Measurements from ENCODE around the gene FN3KRP.

The FN3KRP gene

DNA sequence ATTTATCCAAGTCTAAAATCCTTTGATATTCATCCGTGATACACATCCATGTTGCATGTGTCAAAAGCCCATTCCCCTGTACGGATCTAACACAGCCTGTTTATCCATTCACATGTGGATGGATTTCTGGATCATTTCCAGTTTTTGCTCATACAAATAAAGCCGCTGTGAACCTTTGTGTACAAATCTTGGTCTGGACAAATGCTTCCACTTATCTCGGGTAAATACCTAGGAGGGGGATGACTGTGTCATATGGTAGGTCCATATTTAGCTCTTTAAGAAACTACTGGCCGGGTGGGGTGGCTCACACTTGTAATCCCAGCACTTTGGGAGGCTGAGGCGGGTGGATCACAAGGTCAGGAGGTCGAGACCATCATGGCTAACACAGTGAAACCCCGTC, 29.0 kb downstream of the FN3KRP start:
- no peak overlapping the region for H3K9ac ChIP-seq (ENCODE audit: low read length)
- H3K27ac ChIP-seq (ENCODE audit: low read depth, low read length): no peak overlapping the region
- peaks cover 14% of the 10 kb centered on the region for H3K36me3 ChIP-seq (ENCODE audit: control insufficient read depth, insufficient read depth, low read length)
- no peak overlapping the region for H3K4me3 ChIP-seq (ENCODE audit: low read length)
- H3K27me3 ChIP-seq (ENCODE audit: control insufficient read depth, insufficient read depth, low read length): no peaks in the 10 kb centered on the region
- H3K4me1 ChIP-seq (ENCODE audit: control insufficient read depth, insufficient read depth, low read length): no peaks in the 10 kb centered on the region

DNA sequence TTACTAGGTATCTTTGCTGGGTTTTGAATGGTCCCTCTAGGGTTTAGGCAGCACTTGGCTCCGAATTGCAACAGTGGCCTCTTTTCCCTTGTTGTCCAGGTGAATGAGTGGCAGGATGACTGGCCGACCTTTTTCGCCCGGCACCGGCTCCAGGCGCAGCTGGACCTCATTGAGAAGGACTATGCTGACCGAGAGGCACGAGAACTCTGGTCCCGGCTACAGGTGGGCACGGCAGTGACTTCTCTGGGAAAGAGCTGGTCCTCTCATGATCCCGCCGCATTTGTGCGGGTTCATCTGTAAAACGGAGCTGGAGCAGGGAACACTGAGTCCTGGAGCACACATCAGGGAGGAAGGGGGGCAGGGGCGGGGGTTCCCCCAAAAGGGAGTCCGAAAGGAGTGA, 32.2 kb downstream of the FN3KRP start:
- H3K4me1 ChIP-seq (ENCODE audit: control insufficient read depth, insufficient read depth, low read length): peaks cover 7% of the 10 kb centered on the region
- peaks cover under 1% of the 10 kb centered on the region for H3K36me3 ChIP-seq (ENCODE audit: control insufficient read depth, insufficient read depth, low read length)
- H3K9ac ChIP-seq (ENCODE audit: low read length): no peak overlapping the region
- no peak overlapping the region for H3K27ac ChIP-seq (ENCODE audit: low read depth, low read length)
- H3K27me3 ChIP-seq (ENCODE audit: control insufficient read depth, insufficient read depth, low read length): no peaks in the 10 kb centered on the region
- no peak overlapping the region for H3K4me3 ChIP-seq (ENCODE audit: low read length)

DNA sequence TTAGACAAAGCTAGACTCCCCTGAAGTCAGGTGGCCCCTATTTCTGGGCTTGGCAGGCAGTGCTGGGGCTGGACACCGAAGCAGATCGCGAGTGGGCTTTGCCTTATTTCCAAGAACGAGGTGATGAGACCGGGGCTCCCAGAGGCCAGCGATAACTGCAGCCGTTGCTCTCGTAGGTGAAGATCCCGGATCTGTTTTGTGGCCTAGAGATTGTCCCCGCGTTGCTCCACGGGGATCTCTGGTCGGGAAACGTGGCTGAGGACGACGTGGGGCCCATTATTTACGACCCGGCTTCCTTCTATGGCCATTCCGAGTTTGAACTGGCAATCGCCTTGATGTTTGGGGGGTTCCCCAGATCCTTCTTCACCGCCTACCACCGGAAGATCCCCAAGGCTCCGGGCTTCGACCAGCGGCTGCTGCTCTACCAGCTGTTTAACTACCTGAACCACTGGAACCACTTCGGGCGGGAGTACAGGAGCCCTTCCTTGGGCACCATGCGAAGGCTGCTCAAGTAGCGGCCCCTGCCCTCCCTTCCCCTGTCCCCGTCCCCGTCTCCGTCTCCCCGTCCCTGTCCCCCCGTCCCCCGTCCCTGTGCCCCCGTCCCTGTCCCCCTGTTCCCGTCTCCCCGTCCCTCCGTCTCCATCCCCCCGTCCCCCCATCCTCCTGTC, 33.9 kb downstream of the FN3KRP start:
- H3K36me3 ChIP-seq (ENCODE audit: control insufficient read depth, insufficient read depth, low read length): no peaks in the 10 kb centered on the region
- H3K27me3 ChIP-seq (ENCODE audit: control insufficient read depth, insufficient read depth, low read length): no peaks in the 10 kb centered on the region
- H3K4me1 ChIP-seq (ENCODE audit: control insufficient read depth, insufficient read depth, low read length): peaks cover 7% of the 10 kb centered on the region
- H3K27ac ChIP-seq (ENCODE audit: low read depth, low read length): no peak overlapping the region
- H3K9ac ChIP-seq (ENCODE audit: low read length): no peak overlapping the region
- no peak overlapping the region for H3K4me3 ChIP-seq (ENCODE audit: low read length)

DNA sequence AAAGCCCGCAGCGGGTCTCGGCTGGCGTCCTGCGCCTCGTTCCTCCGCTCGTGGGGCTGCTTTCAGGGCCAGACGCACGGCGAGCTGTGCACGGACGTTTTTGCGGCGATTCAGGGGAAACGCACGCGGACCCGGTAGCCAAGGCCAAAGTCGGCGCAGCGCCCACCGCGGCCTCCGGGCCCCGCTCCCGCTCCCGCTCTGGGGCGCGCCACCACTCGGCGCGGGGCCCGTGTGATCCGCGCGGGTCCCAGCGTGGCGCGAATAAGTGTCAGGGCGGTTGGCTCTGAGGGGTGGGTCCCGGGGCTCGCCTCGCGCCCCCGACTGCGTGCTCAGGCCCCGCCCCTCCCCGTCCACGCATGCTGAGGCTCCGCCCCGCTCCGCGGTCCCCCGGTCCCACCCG, 34.7 kb downstream of the FN3KRP start:
- Histone ChIP-seq H3K36me3 (ENCODE audit: control insufficient read depth, insufficient read depth, low read length) (no peaks in the 10 kb centered on the region), H3K27me3 (ENCODE audit: control insufficient read depth, insufficient read depth, low read length) (no peaks in the 10 kb centered on the region), H3K9ac (ENCODE audit: low read length) (no peak overlapping the region), H3K4me1 (ENCODE audit: control insufficient read depth, insufficient read depth, low read length) (peaks cover 7% of the 10 kb centered on the region), H3K27ac (ENCODE audit: low read depth, low read length) (peak overlapping the region; percentile 58), H3K4me3 (ENCODE audit: low read length) (peak overlapping the region; percentile 66)

DNA sequence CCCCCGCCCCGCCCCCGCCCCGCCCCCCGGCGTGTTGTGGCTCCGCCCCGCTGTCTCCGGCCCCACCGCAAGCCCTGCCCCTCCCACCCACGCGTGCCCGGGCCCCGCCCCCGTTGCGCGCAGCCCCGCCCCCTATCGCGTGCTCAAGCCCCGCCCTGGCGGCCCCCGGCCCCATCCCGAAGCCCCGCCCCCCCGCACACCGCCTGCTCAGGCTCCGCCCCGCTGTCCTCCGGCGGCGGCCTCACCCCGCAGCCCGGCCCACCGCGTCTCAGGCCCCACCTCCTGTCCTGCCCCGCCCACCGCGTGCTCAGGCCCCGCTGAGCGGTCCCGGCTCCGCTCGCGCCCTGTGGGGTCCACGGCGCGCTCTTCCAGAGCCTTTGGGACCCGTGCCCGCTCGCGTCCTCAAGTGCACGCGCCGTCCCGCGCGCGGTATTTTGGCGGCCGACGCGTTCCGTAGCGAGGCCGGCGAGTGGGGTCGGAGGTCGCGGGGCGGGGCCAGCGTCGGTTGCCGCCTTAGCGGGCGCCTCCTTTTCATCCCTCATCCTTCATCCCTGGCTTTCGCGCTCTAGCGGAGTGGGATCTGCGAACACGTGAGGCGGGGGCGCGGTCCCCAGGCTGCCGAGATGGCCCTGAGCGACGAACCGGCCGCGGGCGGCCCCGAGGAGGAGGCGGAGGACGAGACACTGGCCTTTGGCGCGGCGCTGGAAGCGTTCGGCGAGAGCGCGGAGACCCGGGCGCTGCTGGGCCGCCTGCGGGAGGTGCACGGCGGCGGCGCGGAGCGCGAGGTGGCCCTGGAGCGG, 35.3 kb downstream of the FN3KRP start, which contains the start of gene TBCD:
Gene TBCD (plus strand): TSS at position 495 of the 800 bp plus-strand sequence. CDS start 129 bp downstream, at position 624.
- H3K27ac ChIP-seq (ENCODE audit: low read depth, low read length): peak within 1 kb of the TSS; percentile 91
- H3K9ac ChIP-seq (ENCODE audit: low read length): peak within 1 kb of the TSS; percentile 1
- no peaks in the 10 kb centered on the region for H3K36me3 ChIP-seq (ENCODE audit: control insufficient read depth, insufficient read depth, low read length)
- H3K4me1 ChIP-seq (ENCODE audit: control insufficient read depth, insufficient read depth, low read length): peaks cover 7% of the 10 kb centered on the region
- H3K4me3 ChIP-seq (ENCODE audit: low read length): peak within 1 kb of the TSS; percentile 90
- H3K27me3 ChIP-seq (ENCODE audit: control insufficient read depth, insufficient read depth, low read length): no peaks in the 10 kb centered on the region

DNA sequence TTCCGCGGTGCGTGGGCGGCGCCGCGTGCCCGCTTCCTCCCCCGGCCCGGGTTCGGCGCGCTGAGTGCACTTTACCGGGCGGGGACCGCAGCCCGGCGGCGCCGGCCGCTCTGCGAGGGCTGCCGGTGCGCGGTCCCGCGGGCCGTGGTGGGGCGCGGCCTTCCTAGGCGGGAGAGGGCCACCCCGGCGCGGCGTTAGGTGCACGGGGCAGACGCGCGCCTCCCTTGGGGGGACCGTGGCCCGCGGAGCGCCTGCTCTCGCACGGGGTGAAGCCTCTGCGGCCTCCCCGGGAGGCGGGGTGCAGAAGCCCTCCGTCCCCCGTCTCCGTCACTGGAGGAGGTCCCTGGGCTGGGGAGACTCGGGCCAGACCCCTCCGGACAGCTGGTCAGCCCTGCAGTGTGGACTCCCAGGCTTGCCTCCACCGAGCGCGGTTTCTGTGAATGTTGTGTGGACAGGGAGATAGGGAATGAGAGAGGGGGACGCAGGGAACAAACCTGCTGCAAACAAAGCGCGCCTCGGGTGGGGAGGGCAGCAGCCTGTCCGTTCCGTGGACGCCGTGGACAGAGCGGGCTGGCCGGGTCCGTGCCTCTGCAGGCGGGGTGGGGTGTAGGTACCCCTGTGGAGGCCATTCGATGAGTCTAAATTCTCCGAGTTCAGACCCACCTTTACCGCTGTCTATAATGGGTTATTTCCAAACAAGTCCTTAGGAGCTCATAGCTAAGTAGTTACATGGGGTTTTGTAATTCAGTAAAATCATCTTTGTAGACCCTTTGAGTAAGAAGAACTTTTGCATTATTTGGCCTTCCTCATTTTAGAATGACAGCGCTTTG, 36.1 kb downstream of the FN3KRP start:
- peak overlapping the region; percentile 91 for H3K27ac ChIP-seq (ENCODE audit: low read depth, low read length)
- H3K9ac ChIP-seq (ENCODE audit: low read length): peak overlapping the region; percentile 1

DNA sequence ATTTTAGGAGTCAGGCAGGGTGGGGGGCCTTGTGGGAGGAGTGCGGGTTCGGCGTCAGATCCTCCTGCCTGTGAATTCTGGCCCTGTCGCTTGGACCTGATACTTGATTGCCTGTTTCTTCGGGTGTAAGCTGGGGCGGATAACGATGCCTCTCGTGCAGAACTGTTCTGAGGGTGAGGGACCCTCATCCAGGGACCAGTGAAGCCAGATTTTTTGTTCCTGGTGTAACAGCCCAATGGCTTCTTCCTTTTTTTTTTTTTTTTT, 36.6 kb downstream of the FN3KRP start:
- peaks cover 7% of the 10 kb centered on the region for H3K4me1 ChIP-seq (ENCODE audit: control insufficient read depth, insufficient read depth, low read length)
- no peak overlapping the region for H3K9ac ChIP-seq (ENCODE audit: low read length)
- no peaks in the 10 kb centered on the region for H3K36me3 ChIP-seq (ENCODE audit: control insufficient read depth, insufficient read depth, low read length)
- no peaks in the 10 kb centered on the region for H3K27me3 ChIP-seq (ENCODE audit: control insufficient read depth, insufficient read depth, low read length)
- no peak overlapping the region for H3K27ac ChIP-seq (ENCODE audit: low read depth, low read length)
- peak overlapping the region; percentile 37 for H3K4me3 ChIP-seq (ENCODE audit: low read length)

More for the DNA sequence above, 36.1 kb downstream of the FN3KRP start:
- H3K4me3 ChIP-seq (ENCODE audit: low read length): peak overlapping the region; percentile 90
- no peaks in the 10 kb centered on the region for H3K36me3 ChIP-seq (ENCODE audit: control insufficient read depth, insufficient read depth, low read length)
- peaks cover 7% of the 10 kb centered on the region for H3K4me1 ChIP-seq (ENCODE audit: control insufficient read depth, insufficient read depth, low read length)
- no peaks in the 10 kb centered on the region for H3K27me3 ChIP-seq (ENCODE audit: control insufficient read depth, insufficient read depth, low read length)

DNA sequence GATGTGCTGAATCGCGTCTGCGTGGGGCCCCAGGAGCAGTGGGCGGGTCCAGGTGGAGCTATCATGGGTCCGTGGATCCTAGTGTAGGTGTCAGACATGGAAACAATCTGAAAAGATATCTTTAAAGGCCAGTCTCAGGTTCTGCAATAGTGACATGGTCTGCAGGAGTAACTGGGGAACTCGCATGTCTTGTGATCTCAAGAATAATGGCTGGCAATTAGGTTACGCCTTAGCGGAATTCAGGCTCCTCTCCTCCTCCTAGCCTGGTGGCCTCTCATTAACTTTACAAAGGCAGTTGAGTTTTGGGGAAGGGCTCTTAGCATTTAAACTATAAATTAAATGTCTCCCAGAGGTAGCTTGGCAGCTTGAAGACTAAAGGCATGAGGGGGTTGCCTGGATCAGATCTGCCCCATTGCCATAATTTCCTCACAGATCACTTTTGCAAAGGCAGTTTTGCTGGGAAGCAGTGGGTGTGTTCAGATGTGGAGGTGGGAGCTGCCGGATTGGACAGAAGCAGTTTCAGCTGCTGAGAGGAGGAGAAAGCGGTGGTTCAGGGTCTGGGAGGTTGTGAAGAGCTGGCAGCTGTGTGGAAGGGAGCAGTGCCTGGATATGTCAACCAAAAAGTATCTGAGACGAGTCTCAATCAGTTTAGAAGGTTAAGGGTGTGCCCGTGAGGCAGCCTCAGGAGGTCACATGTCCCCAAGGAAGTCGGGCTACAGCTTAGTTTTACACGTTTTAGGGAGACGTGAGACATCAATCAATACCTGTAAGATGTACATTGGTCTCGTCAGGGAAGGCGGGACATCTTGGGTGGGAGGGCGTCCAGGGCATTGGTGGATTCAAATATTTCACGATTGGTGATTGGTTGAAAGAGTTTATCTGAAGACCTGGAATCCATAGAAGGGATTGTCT, 38.0 kb downstream of the FN3KRP start:
- Histone ChIP-seq H3K4me3 (ENCODE audit: low read length) (no peak overlapping the region), H3K4me1 (ENCODE audit: control insufficient read depth, insufficient read depth, low read length) (peaks cover 7% of the 10 kb centered on the region), H3K27me3 (ENCODE audit: control insufficient read depth, insufficient read depth, low read length) (no peaks in the 10 kb centered on the region), H3K36me3 (ENCODE audit: control insufficient read depth, insufficient read depth, low read length) (no peaks in the 10 kb centered on the region), H3K9ac (ENCODE audit: low read length) (no peak overlapping the region), H3K27ac (ENCODE audit: low read depth, low read length) (no peak overlapping the region)

DNA sequence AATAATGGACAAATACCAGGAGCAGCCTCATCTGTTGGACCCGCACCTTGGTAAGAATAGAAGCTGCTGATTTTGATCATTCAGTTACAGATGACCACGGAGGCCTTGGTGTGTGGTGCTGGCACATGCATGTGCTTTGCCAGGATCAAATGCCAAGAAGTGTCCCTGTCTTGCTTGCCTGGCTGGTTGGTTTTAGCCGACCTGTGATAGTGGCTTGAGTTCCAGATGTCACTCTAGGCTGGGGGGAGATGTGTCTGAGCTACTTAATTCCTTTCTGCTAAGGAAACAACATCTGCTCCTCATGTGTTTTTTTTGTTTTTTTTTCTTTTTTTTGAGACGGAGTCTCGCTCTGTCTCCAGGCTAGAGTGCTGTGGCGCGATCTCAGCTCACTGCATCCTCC, 39.7 kb downstream of the FN3KRP start:
- Histone ChIP-seq H3K36me3 (ENCODE audit: control insufficient read depth, insufficient read depth, low read length) (no peaks in the 10 kb centered on the region), H3K4me3 (ENCODE audit: low read length) (no peak overlapping the region), H3K9ac (ENCODE audit: low read length) (no peak overlapping the region), H3K27me3 (ENCODE audit: control insufficient read depth, insufficient read depth, low read length) (no peaks in the 10 kb centered on the region), H3K4me1 (ENCODE audit: control insufficient read depth, insufficient read depth, low read length) (peaks cover 7% of the 10 kb centered on the region), H3K27ac (ENCODE audit: low read depth, low read length) (no peak overlapping the region)

DNA sequence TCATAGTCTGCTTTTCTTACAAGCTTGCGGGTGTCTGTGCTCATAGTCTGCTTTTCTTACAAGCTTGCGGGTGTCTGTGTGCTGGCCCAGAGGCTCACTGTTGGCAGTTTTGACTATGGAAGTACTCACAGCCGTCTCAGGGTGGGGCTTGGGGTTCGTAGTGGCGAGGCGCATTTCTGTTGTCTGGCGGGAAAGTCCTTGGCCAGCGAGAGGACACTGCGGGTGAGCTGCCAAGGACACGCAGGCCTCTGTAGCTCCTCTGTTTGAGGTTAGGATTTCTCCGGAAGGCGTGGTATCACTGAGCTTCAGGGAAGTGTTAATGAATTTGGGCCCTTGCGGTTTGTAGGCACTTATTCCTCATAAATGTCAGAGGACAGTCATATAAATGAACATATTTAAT, 48.9 kb downstream of the FN3KRP start:
- Histone ChIP-seq H3K27ac (ENCODE audit: low read depth, low read length) (no peak overlapping the region), H3K4me3 (ENCODE audit: low read length) (no peak overlapping the region), H3K36me3 (ENCODE audit: control insufficient read depth, insufficient read depth, low read length) (peaks cover 12% of the 10 kb centered on the region), H3K4me1 (ENCODE audit: control insufficient read depth, insufficient read depth, low read length) (no peaks in the 10 kb centered on the region), H3K9ac (ENCODE audit: low read length) (no peak overlapping the region), H3K27me3 (ENCODE audit: control insufficient read depth, insufficient read depth, low read length) (no peaks in the 10 kb centered on the region)

DNA sequence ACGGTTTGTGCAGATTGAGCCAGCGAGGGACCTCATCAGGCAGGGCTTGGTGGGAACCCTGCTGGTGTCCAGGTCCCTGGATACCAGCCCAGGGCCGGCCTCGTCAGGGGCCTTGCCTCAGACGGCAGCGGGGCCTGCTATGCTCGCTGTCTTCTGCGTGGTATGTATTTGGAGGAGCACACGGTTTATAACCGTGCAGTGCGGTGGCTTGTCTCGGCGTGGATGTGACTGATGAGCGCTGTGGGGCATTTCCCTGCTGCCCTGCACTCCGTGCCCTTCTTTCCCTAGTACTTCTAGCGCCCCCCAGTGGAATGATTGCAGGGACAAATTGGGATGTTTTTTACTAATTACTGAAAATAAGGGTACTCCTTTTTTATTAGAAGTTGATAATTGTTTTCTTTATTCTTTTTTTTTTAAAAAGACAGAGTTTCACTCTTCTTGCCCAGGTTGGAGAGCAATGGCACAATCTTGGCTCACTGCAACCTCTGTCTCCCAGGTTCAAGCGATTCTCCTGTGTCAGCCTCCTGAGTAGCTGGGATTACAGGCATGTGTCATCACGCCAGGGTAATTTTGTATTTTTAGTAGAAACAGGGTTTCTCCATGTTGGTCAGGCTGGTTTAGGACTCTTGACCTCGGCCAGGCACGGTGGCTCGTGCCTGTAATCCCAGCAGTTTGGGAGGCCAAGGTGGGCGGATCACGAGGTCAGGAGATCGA, 50.7 kb downstream of the FN3KRP start:
- Histone ChIP-seq H3K36me3 (ENCODE audit: control insufficient read depth, insufficient read depth, low read length) (peaks cover 13% of the 10 kb centered on the region), H3K4me3 (ENCODE audit: low read length) (no peak overlapping the region), H3K27ac (ENCODE audit: low read depth, low read length) (no peak overlapping the region), H3K27me3 (ENCODE audit: control insufficient read depth, insufficient read depth, low read length) (no peaks in the 10 kb centered on the region), H3K4me1 (ENCODE audit: control insufficient read depth, insufficient read depth, low read length) (no peaks in the 10 kb centered on the region), H3K9ac (ENCODE audit: low read length) (no peak overlapping the region)

Measured in rectal smooth muscle tissue (tissue), 1 donor.